HG03097 (cell line): Measurements from ENCODE around the gene LTBP3.
"Not testable (repeated sequence)": the region's sequence is repeated elsewhere in the genome, so short reads cannot be mapped to it uniquely, and the experiment has no call there.

Experiments used
- ATAC-seq: cut with Tn5 transposase; IDR thresholded peaks from one replicate; pipeline ENCODE4 v1.9.1; 2021; ENCODE audit not compliant: unreplicated experiment, low FRiP score

The LTBP3 gene

GRCh38 chr11:65538232-65538914 lies 19.8 kb downstream of the LTBP3 start:
- ATAC-seq = no peak

DNA sequence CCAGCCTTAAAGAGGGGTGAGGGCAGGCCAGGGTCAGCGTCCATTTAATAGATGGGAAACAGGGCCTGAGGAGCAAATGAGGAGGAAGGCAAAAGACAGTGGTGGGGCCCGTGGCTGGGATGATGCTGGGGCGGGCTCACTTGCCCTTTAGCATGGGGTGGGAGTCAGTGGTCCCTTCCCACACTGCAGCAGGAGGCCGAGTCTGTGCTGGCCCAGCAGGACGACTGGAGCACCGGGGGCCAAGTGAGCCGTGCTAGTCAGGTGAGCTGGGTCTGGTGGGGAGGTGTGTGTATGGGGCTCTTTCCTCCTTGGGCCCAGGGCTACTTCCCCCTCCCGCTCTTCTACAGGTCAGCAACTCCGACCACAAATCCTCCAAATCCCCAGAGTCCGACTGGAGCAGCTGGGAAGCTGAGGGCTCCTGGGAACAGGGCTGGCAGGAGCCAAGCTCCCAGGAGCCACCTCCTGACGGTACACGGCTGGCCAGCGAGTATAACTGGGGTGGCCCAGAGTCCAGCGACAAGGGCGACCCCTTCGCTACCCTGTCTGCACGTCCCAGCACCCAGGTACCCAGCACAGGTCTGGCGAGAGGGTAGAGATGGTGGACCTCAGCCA lies 20.4 kb downstream of the LTBP3 start:
- ATAC-seq = no peak

GRCh38 chr11:65537296-65537597 lies 20.9 kb downstream of the LTBP3 start:
- no peak for ATAC-seq

GRCh38 chr11:65536412-65537295 lies 21.5 kb downstream of the LTBP3 start:
- no peak for ATAC-seq

GRCh38 chr11:65535102-65535501 lies 23.1 kb downstream of the LTBP3 start:
- ATAC-seq = no peak

DNA sequence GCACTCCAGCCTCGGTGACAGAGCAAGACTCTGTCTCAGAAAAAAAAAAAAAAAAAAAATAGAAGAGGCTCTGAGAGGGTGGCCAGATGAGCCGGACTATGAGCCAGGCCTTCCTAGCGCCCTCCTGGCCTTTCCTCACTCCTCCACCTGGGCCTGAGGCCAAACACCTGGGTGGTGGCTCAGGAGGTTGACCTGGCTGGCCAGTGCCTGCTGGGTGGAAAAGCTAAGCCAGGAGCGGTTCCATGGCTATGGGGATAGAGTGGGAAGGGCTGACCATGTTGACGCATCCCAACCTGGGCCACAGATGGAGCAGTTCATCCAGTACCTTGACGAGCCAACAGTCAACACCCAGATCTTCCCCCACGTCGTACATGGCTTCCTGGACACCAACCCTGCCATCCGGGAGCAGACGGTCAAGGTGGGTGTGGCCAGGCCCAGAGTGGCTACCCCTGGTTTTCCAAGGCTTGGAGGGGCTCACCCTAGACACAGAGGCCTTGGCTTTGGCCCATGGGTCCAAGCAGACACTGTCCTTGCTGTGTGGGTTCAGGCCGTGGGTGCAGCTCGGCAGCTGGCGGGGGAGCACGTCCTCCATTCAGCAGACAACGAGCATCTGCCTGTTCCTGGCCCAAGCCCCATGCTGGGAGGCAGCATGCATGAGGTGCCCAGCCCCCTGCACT lies 25.6 kb downstream of the LTBP3 start:
- ATAC-seq = no peak

GRCh38 chr11:65530157-65530496 lies 28.0 kb downstream of the LTBP3 start:
- no peak for ATAC-seq

GRCh38 chr11:65529475-65530156 lies 28.5 kb downstream of the LTBP3 start:
- ATAC-seq = no peak

DNA sequence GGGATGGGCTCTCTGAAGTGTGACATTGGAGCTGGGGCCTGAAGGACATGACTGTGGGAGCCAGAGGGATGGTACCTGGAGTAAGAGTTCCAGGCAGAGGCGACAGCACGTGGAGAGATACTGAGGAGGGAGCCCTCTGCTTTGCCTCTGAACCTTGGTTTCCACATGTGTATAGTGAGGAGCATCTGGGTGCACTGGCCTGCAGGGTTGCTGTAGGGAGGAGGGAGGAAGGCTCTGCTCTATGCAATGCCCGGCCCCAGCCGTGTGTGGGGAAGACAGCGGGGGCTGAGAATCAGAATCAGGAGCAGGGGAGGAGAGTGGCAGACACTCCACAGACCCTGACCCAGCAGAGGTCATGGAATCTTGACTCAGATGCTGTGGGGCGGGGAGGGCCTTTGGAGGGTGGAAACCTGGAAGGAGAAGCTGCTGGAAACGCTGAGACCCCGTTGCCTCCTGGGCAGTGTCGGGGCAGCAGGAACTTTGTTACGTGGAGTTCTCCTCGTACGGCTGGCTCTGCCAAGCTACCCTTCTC lies 29.3 kb downstream of the LTBP3 start:
- ATAC-seq = no peak

- ATAC-seq = no peak
Measured at GRCh38 chr11:65526744-65527143, 31.4 kb downstream of the LTBP3 start.

DNA sequence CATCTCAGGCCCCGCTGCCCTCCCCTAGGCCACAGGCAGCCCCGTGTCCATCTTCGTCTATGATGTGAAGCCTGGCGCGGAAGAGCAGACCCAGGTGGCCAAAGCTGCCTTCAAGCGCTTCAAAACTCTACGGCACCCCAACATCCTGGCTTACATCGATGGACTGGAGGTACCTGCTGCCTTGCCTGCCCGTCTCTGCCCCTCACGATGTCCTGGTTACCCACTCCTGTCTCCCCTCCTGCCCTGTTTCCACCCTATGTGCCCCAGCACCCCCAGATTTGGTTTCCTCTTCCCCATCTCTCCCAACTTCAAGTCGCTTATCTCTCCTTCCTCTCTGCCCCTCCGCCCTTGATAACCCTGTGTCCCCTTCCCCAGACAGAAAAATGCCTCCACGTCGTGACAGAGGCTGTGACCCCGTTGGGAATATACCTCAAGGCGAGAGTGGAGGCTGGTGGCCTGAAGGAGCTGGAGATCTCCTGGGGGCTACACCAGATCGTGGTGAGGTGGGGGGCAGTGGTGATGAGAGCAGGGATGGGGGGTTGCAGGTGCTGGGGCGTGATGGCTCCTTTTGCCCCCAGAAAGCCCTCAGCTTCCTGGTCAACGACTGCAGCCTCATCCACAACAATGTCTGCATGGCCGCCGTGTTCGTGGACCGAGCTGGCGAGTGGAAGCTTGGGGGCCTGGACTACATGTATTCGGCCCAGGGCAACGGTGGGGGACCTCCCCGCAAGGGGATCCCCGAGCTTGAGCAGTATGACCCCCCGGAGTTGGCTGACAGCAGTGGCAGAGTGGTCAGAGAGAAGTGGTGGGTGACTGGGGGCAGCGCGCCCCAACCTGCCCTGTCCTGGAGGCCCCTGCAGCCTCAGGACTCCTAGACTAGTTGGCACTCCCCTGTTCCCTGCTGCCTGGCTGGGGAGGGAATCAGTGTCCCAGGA lies 32.3 kb downstream of the LTBP3 start:
- no peak for ATAC-seq

GRCh38 chr11:65524741-65525545 lies 33.2 kb downstream of the LTBP3 start, which contains the start of gene SCYL1:
Gene SCYL1 (plus strand): TSS chr11:65525083. CDS start chr11:65525154, 71 bp downstream.
- ATAC-seq = peak; percentile 35

DNA sequence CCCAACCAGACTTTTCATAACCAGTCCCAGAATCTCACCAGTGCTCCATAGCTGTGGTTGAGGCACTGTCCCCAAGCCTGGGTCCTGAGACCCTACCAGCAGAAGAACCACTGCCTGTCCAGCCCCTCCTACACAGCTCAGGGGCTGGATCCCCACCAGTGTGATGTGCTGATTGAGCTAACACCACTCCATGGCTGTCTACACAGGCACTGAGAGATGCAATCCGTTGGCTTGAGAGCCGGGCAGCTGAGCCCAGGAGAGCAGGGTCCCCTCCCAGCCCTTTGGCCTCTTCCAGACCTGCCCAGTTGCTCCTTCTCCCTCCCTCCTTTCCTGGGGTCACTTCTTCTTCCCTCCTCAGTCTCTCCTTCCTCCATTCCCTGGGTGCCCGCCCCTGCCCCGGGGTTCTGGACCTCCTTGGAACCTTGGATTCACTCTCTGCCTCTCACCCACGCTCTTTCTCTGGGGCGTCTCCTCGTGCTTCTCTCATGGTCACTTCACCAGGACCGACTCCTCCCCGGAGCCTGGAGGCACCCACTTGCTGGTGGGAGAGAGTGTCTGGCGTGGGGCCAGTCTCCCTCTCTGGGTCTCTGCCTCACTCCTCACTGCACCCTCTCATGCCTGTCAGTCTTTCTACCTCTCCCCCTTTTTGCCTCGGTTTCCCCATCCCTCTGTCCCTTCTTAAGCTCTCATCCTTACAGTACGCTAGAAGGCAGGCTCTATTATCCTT lies 34.0 kb downstream of the LTBP3 start:
- no peak for ATAC-seq

GRCh38 chr11:65523631-65523968 lies 34.6 kb downstream of the LTBP3 start:
- ATAC-seq = not testable (repeated sequence)

DNA sequence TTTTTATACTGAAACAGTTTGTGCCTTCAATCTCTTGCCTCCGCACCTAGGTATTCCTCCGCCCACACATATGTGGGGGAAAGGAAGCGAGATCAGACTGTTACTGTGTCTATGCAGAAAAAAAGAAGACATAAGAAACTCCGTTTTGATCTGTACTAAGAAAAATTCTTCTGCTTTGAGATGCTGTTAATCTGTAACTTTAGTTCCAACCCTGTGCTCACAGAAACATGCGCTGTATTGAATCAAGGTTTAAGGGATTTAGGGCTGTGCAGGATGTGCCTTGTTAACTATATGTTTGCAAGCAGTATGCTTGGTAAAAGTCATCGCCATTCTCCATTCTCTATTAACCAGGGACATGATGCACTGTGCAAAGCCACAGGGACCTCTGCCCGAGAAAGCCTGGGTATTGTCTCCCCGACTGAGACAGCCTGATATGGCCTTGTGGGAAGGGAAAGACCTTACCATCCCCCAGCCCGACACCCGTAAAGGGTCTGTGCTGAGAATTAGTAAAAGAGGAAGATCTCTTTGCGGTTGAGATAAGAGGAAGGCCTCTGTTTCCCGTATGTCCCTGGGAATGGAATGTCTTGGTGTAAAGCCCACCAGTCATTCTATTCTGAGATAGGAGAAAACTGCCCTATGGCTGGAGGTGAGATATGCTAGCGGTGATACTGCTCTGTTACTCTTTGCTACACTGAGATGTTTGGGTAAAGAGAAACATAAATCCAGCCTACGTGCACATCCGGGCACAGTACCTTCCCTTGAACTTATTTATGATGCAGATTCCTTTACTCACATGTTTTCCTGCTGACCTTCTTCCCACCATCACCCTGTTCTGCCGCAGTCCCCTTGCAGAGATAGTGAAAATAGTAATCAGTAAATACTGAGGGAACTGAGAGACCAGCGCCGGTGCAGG lies 35.2 kb downstream of the LTBP3 start:
- ATAC-seq = not testable (repeated sequence)

DNA sequence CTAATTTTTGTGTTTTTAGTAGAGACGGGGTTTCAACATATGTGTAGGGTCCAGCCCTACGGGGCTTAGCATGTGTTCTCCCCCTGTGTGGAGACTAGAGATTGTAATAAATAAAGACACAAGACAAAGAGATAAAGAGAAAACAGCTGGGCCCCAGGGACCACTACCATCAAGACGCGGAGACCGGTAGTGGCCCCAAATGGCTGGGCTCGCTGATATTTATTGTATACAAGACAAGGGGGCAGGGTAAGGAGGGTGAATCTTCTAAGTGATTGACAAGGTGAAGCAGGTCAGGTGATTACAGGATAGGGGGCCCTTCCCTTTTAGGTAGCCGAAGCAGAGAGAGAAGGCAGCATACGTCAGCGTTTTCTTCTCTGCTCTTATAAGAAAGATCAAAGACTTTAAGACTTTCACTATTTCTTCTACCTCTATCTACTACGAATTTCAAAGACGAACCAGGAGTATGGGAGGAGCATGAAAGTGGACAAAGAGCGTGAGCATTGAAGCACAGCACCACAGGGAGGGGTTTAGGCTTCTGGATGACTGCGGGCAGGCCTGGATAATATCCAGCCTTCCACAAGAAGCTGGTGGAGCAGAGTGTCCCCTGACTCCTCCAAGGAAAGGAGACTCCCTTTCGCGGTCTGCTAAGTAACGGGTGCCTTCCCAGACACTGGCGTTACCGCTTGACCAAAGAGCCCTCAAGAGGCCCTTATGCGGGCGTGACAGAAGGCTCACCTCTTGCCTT lies 36.2 kb downstream of the LTBP3 start:
- ATAC-seq = not testable (repeated sequence)
